K562 (cell line): ENCODE results near the gene TPRG1L.

Source experiments
- TBP ChIP-seq: optimal IDR thresholded peaks from 2 replicates; pipeline ENCODE3; 2011; ENCODE audit warnings: low read depth, low read length, improper control_type of control experiment
- ZNF274 ChIP-seq: IDR thresholded peaks from 2 replicates; pipeline ENCODE4 v1.6.1; 2011; ENCODE audit warnings: low read depth, mild to moderate bottlenecking, low read length, moderate library complexity, borderline replicate concordance
- TF ChIP-seq, protein P1 (sequence below), 3 experiments: IDR thresholded peaks in 2 of 3; conservative IDR thresholded peaks in 1 of 3; 2 replicates each; pipeline ENCODE4 v1.5.1; 2011 to 2012; ENCODE audit warnings: low read length in 3 of 3, mild to moderate bottlenecking in 3 of 3, control low read depth in 2 of 3, improper control_type of control experiment in 1 of 3, inconsistent platforms in 1 of 3, low read depth in 1 of 3, mixed read lengths in 1 of 3, moderate library complexity in 1 of 3; ENCODE audit not compliant: insufficient read depth in 2 of 3
- TF ChIP-seq, protein P2 (sequence below), 2 experiments: fragments of 200-800 bp in 1 of 2; sonication (Bioruptor generic) in 1 of 2; sonication (generic) in 1 of 2; formaldehyde crosslinking in 1 of 2; IDR thresholded peaks in 1 of 2; conservative IDR thresholded peaks in 1 of 2; 2 replicates each; pipeline versions ENCODE4 v1.5.0 to v1.6.1; 2016 to 2020; ENCODE audit warnings: missing compliant biosample characterization in 1 of 2, missing genetic modification characterization in 1 of 2, missing genetic modification reagents in 1 of 2

DNA sequence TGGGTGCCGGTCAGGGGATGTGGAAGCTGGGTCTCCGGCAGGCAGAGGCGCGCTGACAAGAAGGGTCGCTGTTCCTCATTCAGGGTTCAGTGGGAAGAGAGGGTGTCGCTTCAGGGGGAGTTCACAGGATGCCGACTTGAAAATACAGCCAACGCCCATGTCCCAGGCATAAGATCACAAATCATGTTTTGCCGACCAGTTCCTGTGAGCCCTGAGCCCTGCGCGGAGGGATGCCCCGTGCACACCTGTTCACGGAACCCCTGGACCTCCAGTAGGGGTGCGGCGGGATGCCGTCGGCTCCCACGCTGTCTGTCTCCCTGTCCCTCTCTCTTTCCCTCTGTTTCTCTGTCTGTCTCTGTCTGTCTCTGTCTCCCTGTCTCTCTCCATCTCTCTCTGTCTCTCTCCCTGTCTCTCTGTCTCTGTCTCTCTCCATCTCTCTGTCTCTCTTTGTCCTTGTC lies 54.3 kb downstream of the TPRG1L start:
- TF ChIP-seq, protein P1, sequence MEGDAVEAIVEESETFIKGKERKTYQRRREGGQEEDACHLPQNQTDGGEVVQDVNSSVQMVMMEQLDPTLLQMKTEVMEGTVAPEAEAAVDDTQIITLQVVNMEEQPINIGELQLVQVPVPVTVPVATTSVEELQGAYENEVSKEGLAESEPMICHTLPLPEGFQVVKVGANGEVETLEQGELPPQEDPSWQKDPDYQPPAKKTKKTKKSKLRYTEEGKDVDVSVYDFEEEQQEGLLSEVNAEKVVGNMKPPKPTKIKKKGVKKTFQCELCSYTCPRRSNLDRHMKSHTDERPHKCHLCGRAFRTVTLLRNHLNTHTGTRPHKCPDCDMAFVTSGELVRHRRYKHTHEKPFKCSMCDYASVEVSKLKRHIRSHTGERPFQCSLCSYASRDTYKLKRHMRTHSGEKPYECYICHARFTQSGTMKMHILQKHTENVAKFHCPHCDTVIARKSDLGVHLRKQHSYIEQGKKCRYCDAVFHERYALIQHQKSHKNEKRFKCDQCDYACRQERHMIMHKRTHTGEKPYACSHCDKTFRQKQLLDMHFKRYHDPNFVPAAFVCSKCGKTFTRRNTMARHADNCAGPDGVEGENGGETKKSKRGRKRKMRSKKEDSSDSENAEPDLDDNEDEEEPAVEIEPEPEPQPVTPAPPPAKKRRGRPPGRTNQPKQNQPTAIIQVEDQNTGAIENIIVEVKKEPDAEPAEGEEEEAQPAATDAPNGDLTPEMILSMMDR (IDR thresholded peaks at IDR 0.05 in 2 of 3, conservative IDR thresholded peaks at IDR 0.05 in 1 of 3; ENCODE audit: insufficient read depth in 2 of 3, low read depth in 1 of 3, low read length in 3 of 3), result no peak
- TF ChIP-seq, protein P2, sequence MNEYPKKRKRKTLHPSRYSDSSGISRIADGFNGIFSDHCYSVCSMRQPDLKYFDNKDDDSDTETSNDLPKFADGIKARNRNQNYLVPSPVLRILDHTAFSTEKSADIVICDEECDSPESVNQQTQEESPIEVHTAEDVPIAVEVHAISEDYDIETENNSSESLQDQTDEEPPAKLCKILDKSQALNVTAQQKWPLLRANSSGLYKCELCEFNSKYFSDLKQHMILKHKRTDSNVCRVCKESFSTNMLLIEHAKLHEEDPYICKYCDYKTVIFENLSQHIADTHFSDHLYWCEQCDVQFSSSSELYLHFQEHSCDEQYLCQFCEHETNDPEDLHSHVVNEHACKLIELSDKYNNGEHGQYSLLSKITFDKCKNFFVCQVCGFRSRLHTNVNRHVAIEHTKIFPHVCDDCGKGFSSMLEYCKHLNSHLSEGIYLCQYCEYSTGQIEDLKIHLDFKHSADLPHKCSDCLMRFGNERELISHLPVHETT (CRISPR knock-in tag; conservative IDR thresholded peaks at IDR 0.05 in 1 of 2, IDR thresholded peaks at IDR 0.05 in 1 of 2), result no peak
- no peak for TF ChIP-seq ZNF274
- no peak for TF ChIP-seq TBP
